Common myeloid progenitor, CD34-positive (primary cell): ENCODE measurements around the gene PTPN1.

Experiments used
- CTCF ChIA-PET: fragments of 350-600 bp; sonication (Branson Sonifier 250); formaldehyde crosslinking; loops from one replicate; lab custom pipeline; 2021; ENCODE audit warnings: antibody characterized with exemption; lab: Charles Lee
- POLR2A ChIA-PET: fragments of 350-600 bp; sonication (Branson Sonifier 250); formaldehyde crosslinking; loops from one replicate; lab custom pipeline; 2021; ENCODE audit warnings: antibody characterized with exemption; lab: Charles Lee
- DNase-seq, 3 donors: peaks; one replicate each; pipeline versions ENCODE4 v3.0.0 to v3.0.0-alpha.2; 2013
- H3K27ac ChIP-seq, 2 experiments: 1 replicate in 1 of 2; 2 replicates in 1 of 2; pipeline ENCODE4 v1.7.0; 2013; ENCODE audit warnings: inconsistent platforms in 2 of 2, low read length in 2 of 2, mild to moderate bottlenecking in 2 of 2, low read depth in 1 of 2, moderate library complexity in 1 of 2; ENCODE audit not compliant: severe bottlenecking in 2 of 2, insufficient read depth in 1 of 2, poor library complexity in 1 of 2
- H3K27me3 ChIP-seq, 5 experiments: replicated peaks in 2 of 5; 1 replicate in 3 of 5; 2 replicates in 2 of 5; pipeline versions ENCODE4 v1.6.1 to v1.7.0; 2013; ENCODE audit warnings: low read length in 4 of 5, mild to moderate bottlenecking in 2 of 5, moderate library complexity in 2 of 5, inconsistent platforms in 1 of 5; ENCODE audit not compliant: insufficient read depth in 5 of 5, control insufficient read depth in 4 of 5
- H3K36me3 ChIP-seq, 4 experiments: 1 replicate in 2 of 4; 2 replicates in 2 of 4; pipeline versions ENCODE4 v1.6.1 to v1.7.0; 2013; ENCODE audit warnings: low read length in 3 of 4, control low read depth in 1 of 4, mild to moderate bottlenecking in 1 of 4; ENCODE audit not compliant: control insufficient read depth in 4 of 4, insufficient read depth in 4 of 4
- H3K4me1 ChIP-seq, 4 experiments: 1 replicate in 3 of 4; 2 replicates in 1 of 4; pipeline versions ENCODE4 v1.6.1 to v1.7.1; 2013; ENCODE audit warnings: low read length in 3 of 4, mild to moderate bottlenecking in 3 of 4, control low read depth in 1 of 4, inconsistent platforms in 1 of 4, moderate library complexity in 1 of 4; ENCODE audit not compliant: control insufficient read depth in 4 of 4, insufficient read depth in 4 of 4; ENCODE audit errors: control extremely low read depth in 1 of 4
- H3K4me3 ChIP-seq, 7 experiments: 1 replicate in 4 of 7; 2 replicates in 3 of 7; pipeline versions ENCODE4 v1.5.1 to v1.7.0; 2013; ENCODE audit warnings: mild to moderate bottlenecking in 7 of 7, low read length in 6 of 7, moderate library complexity in 6 of 7, inconsistent platforms in 2 of 7, low read depth in 2 of 7, control low read depth in 1 of 7; ENCODE audit not compliant: insufficient read depth in 4 of 7, control insufficient read depth in 1 of 7; ENCODE audit errors: extremely low read depth in 1 of 7
- H3K9me3 ChIP-seq, 5 experiments: 1 replicate in 4 of 5; 2 replicates in 1 of 5; pipeline versions ENCODE4 v1.6.1 to v1.7.1; 2013; ENCODE audit warnings: low read length in 4 of 5, mild to moderate bottlenecking in 2 of 5, inconsistent platforms in 1 of 5, low read depth in 1 of 5, moderate library complexity in 1 of 5; ENCODE audit not compliant: control insufficient read depth in 4 of 5, insufficient read depth in 2 of 5; ENCODE audit errors: control extremely low read depth in 1 of 5
- WGBS: methylation state at CpG from one replicate; pipeline ENCODE4 v1.1.5; 2013; ENCODE audit not compliant: insufficient coverage; 5-methylcytosine and 5-hydroxymethylcytosine counted together

Gene PTPN1

GRCh38 chr20:50593005-50593335 lies 82.8 kb downstream of the PTPN1 start:
- POLR2A ChIA-PET = no interaction called here

GRCh38 chr20:50594231-50594590 lies 84.0 kb downstream of the PTPN1 start:
- peaks cover 0 to 29% (median 18%) of the 10 kb centered on the region in 4 experiments for H3K36me3 ChIP-seq
- no peaks in the 10 kb centered on the region for H3K9me3 ChIP-seq
- ChIA-PET CTCF (interaction anchor here (1.9 to 2.9 kb wide), 2 partner anchors 15 to 18 kb away, joined by 5 to 8 read pairs; no protein-coding TSS in a partner anchor), POLR2A (no interaction called here)
- no peak overlapping the region for H3K4me3 ChIP-seq
- no peak overlapping the region for H3K27ac ChIP-seq
- DNase-seq = no peak
- H3K4me1 ChIP-seq = no peaks in the 10 kb centered on the region
- WGBS = 97% methylated on average over 8 of the region's 11 CpGs
- H3K27me3 ChIP-seq = no peaks in the 10 kb centered on the region

More at GRCh38 chr20:50593005-50593335, 82.8 kb downstream of the PTPN1 start:
- H3K36me3 ChIP-seq = peaks cover 0 to 34% (median 19%) of the 10 kb centered on the region in 4 experiments
- no peak for DNase-seq
- WGBS = 97% methylated on average over 4 of the region's 9 CpGs
- H3K4me1 ChIP-seq = no peaks in the 10 kb centered on the region
- H3K27ac ChIP-seq = no peak overlapping the region
- H3K9me3 ChIP-seq = no peaks in the 10 kb centered on the region
- CTCF ChIA-PET = interaction anchor here (0.6 to 2.9 kb wide), 7 partner anchors 8 to 522 kb away, joined by 3 to 8 read pairs (median 3); no protein-coding TSS in a partner anchor
- no peaks in the 10 kb centered on the region for H3K27me3 ChIP-seq
- H3K4me3 ChIP-seq = no peak overlapping the region

GRCh38 chr20:50594591-50595432 lies 84.6 kb downstream of the PTPN1 start:
- no peaks in the 10 kb centered on the region for H3K9me3 ChIP-seq
- H3K4me1 ChIP-seq = no peaks in the 10 kb centered on the region
- H3K27me3 ChIP-seq = no peaks in the 10 kb centered on the region
- ChIA-PET CTCF (interaction anchor here (1.5 to 2.9 kb wide), 3 partner anchors 9 to 19 kb away, joined by 4 to 8 read pairs (median 5); no protein-coding TSS in a partner anchor), POLR2A (interaction anchor here (0.6 kb wide), 1 partner anchor 19 kb away, joined by 3 read pairs; no protein-coding TSS in a partner anchor)
- H3K27ac ChIP-seq = no peak overlapping the region
- H3K36me3 ChIP-seq = peaks cover 0 to 24% (median 13%) of the 10 kb centered on the region in 4 experiments
- H3K4me3 ChIP-seq = no peak overlapping the region
- WGBS = 92% methylated on average over 13 of the region's 19 CpGs
- DNase-seq = peak in 2 of 3 donors; percentile 16 to 22

- H3K36me3 ChIP-seq = peaks cover 0 to 17% (median 7%) of the 10 kb centered on the region in 4 experiments
- DNase-seq = no peak
- 98% methylated on average over 6 of the region's 6 CpGs for WGBS
- no peaks in the 10 kb centered on the region for H3K9me3 ChIP-seq
- CTCF ChIA-PET = interaction anchor here (1.5 to 2.4 kb wide), 3 partner anchors 7 to 30 kb away, joined by 4 to 11 read pairs (median 8); no protein-coding TSS in a partner anchor
- no peaks in the 10 kb centered on the region for H3K27me3 ChIP-seq
- no peaks in the 10 kb centered on the region for H3K4me1 ChIP-seq
- POLR2A ChIA-PET = interaction anchor here (0.6 kb wide), 1 partner anchor 19 kb away, joined by 3 read pairs; no protein-coding TSS in a partner anchor
- H3K4me3 ChIP-seq = no peak overlapping the region
- H3K27ac ChIP-seq = no peak overlapping the region
Measured at GRCh38 chr20:50595433-50595895, 85.3 kb downstream of the PTPN1 start.

GRCh38 chr20:50595988-50596693 lies 86.0 kb downstream of the PTPN1 start:
- H3K27ac ChIP-seq = no peak overlapping the region
- no peaks in the 10 kb centered on the region for H3K4me1 ChIP-seq
- DNase-seq = no peak
- H3K36me3 ChIP-seq = peaks cover 0 to 16% (median 6%) of the 10 kb centered on the region in 4 experiments
- 90% methylated on average over 13 of the region's 15 CpGs for WGBS
- no peaks in the 10 kb centered on the region for H3K27me3 ChIP-seq
- ChIA-PET CTCF (interaction anchor here (0.9 to 2.4 kb wide), 4 partner anchors 8 to 30 kb away, joined by 3 to 11 read pairs (median 6); no protein-coding TSS in a partner anchor), POLR2A (no interaction called here)
- no peak overlapping the region for H3K4me3 ChIP-seq
- no peaks in the 10 kb centered on the region for H3K9me3 ChIP-seq

- no peak overlapping the region for H3K4me3 ChIP-seq
- H3K36me3 ChIP-seq = peaks cover 0 to 11% (median 4%) of the 10 kb centered on the region in 4 experiments
- H3K27ac ChIP-seq = no peak overlapping the region
- WGBS = 94% methylated on average over 7 of the region's 11 CpGs
- no peaks in the 10 kb centered on the region for H3K27me3 ChIP-seq
- H3K9me3 ChIP-seq = no peaks in the 10 kb centered on the region
- H3K4me1 ChIP-seq = peaks cover 0 to 4% (median 2%) of the 10 kb centered on the region in 4 experiments
- ChIA-PET CTCF (interaction anchor here (0.9 to 2.4 kb wide), 3 partner anchors 8 to 29 kb away, joined by 3 to 11 read pairs (median 8); no protein-coding TSS in a partner anchor), POLR2A (no interaction called here)
- no peak for DNase-seq
Measured at GRCh38 chr20:50596694-50597021, 86.5 kb downstream of the PTPN1 start.
